ENCODE measurements around the gene TNK1.

DNA sequence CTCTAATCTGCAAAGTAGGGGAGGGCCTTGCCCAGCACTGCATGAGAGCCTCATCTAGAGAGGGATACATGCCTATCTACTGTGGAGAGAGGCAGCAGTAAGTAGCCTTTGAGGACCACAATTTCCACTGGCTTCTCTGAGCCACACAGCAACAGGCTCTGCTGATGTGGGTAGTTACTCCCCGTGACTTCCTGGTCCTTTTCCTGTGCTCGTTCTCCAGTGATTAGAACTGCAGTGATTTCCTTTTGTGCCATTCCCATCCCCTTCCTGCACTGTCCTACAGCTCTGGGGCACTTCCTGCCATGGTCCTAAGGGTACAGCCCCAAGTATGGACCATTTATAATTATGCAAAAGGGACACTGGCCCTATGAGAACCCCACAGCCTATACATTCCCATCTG, 10.4 kb downstream of the TNK1 start:
- TF ChIP-seq POLR2AphosphoS5 (IDR thresholded peaks at IDR 0.05; ENCODE audit: low read depth) (no peak), GABPA (IDR thresholded peaks at IDR 0.05; ENCODE audit: low read depth) (no peak)
- TF ChIP-seq, protein P1, sequence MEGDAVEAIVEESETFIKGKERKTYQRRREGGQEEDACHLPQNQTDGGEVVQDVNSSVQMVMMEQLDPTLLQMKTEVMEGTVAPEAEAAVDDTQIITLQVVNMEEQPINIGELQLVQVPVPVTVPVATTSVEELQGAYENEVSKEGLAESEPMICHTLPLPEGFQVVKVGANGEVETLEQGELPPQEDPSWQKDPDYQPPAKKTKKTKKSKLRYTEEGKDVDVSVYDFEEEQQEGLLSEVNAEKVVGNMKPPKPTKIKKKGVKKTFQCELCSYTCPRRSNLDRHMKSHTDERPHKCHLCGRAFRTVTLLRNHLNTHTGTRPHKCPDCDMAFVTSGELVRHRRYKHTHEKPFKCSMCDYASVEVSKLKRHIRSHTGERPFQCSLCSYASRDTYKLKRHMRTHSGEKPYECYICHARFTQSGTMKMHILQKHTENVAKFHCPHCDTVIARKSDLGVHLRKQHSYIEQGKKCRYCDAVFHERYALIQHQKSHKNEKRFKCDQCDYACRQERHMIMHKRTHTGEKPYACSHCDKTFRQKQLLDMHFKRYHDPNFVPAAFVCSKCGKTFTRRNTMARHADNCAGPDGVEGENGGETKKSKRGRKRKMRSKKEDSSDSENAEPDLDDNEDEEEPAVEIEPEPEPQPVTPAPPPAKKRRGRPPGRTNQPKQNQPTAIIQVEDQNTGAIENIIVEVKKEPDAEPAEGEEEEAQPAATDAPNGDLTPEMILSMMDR (IDR thresholded peaks at IDR 0.05; ENCODE audit: insufficient read depth, low read length), result no peak
- TF ChIP-seq, protein P2, sequence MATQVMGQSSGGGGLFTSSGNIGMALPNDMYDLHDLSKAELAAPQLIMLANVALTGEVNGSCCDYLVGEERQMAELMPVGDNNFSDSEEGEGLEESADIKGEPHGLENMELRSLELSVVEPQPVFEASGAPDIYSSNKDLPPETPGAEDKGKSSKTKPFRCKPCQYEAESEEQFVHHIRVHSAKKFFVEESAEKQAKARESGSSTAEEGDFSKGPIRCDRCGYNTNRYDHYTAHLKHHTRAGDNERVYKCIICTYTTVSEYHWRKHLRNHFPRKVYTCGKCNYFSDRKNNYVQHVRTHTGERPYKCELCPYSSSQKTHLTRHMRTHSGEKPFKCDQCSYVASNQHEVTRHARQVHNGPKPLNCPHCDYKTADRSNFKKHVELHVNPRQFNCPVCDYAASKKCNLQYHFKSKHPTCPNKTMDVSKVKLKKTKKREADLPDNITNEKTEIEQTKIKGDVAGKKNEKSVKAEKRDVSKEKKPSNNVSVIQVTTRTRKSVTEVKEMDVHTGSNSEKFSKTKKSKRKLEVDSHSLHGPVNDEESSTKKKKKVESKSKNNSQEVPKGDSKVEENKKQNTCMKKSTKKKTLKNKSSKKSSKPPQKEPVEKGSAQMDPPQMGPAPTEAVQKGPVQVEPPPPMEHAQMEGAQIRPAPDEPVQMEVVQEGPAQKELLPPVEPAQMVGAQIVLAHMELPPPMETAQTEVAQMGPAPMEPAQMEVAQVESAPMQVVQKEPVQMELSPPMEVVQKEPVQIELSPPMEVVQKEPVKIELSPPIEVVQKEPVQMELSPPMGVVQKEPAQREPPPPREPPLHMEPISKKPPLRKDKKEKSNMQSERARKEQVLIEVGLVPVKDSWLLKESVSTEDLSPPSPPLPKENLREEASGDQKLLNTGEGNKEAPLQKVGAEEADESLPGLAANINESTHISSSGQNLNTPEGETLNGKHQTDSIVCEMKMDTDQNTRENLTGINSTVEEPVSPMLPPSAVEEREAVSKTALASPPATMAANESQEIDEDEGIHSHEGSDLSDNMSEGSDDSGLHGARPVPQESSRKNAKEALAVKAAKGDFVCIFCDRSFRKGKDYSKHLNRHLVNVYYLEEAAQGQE (IDR thresholded peaks at IDR 0.05; ENCODE audit: insufficient replicate concordance, low read depth), result no peak

All from HL-60 (cell line).